ENCODE data around the gene HBS1L. TPM values are rescaled to one million over a fixed set of nuclear protein-coding genes. Genes with fewer than 3 reads are reported as not detected.

HBS1L gene
- total and polyA plus RNA-seq, 4 donors: 32.7 to 89.0 (median 52.2) TPM

GRCh38 chr6:135047336-135047735 lies 7.3 kb downstream of the HBS1L start:
- no peak overlapping the region for H3K4me3 ChIP-seq (ENCODE audit: low read depth in 1 of 3, low read length in 3 of 3)
- H3K36me3 ChIP-seq (ENCODE audit: control insufficient read depth in 4 of 4, insufficient read depth in 3 of 4, low read depth in 1 of 4, low read length in 3 of 4): peaks cover 0 to 13% (median 9%) of the 10 kb centered on the region in 4 donors
- TF ChIP-seq RAD21 (IDR thresholded peaks at IDR 0.05) (no peak), REST (IDR thresholded peaks at IDR 0.05) (no peak), FOXA1 (IDR thresholded peaks at IDR 0.05) (no peak), SP1 (IDR thresholded peaks at IDR 0.05) (no peak), EGR1 (IDR thresholded peaks at IDR 0.05; ENCODE audit: low read depth in 2 of 2) (no peak), CTCF (IDR thresholded peaks at IDR 0.05; ENCODE audit: low read depth, low read length, missing input control) (no peak), GABPA (IDR thresholded peaks at IDR 0.05 in 1 of 2, conservative IDR thresholded peaks at IDR 0.05 in 1 of 2) (no peak)
- WGBS: 95% methylated on average over 4 of the region's 4 CpGs
- peaks cover 0 to 7% (median 3%) of the 10 kb centered on the region in 4 donors for H3K4me1 ChIP-seq (ENCODE audit: control insufficient read depth in 4 of 4, insufficient read depth in 4 of 4, low read length in 3 of 4)
- no peaks in the 10 kb centered on the region for H3K9me3 ChIP-seq (ENCODE audit: control insufficient read depth in 4 of 4, low read length in 3 of 4)
- no peak overlapping the region for H3K9ac ChIP-seq (ENCODE audit: low read depth in 1 of 2, low read length in 2 of 2)
- DNase-seq (ENCODE audit: low spot score): no peak
- H3K27me3 ChIP-seq (ENCODE audit: control insufficient read depth in 4 of 4, insufficient read depth in 4 of 4, low read length in 3 of 4): no peaks in the 10 kb centered on the region
- H3K27ac ChIP-seq (ENCODE audit: low read depth in 1 of 2, low read length in 2 of 2): no peak overlapping the region

GRCh38 chr6:135046912-135047311 lies 7.7 kb downstream of the HBS1L start:
- H3K36me3 ChIP-seq (ENCODE audit: control insufficient read depth in 4 of 4, insufficient read depth in 3 of 4, low read depth in 1 of 4, low read length in 3 of 4): peaks cover 0 to 13% (median 9%) of the 10 kb centered on the region in 4 donors
- no peak overlapping the region for H3K27ac ChIP-seq (ENCODE audit: low read depth in 1 of 2, low read length in 2 of 2)
- 83% methylated on average over 2 of the region's 2 CpGs for WGBS
- TF ChIP-seq REST (IDR thresholded peaks at IDR 0.05) (no peak), HNF4A (conservative IDR thresholded peaks at IDR 0.05) (no peak), JUND (IDR thresholded peaks at IDR 0.05) (no peak), SP1 (IDR thresholded peaks at IDR 0.05) (no peak), EGR1 (IDR thresholded peaks at IDR 0.05; ENCODE audit: low read depth in 2 of 2) (no peak), CTCF (IDR thresholded peaks at IDR 0.05; ENCODE audit: low read depth, low read length, missing input control) (no peak)
- H3K4me1 ChIP-seq (ENCODE audit: control insufficient read depth in 4 of 4, insufficient read depth in 4 of 4, low read length in 3 of 4): peaks cover 0 to 4% (median 1%) of the 10 kb centered on the region in 4 donors
- no peaks in the 10 kb centered on the region for H3K9me3 ChIP-seq (ENCODE audit: control insufficient read depth in 4 of 4, low read length in 3 of 4)
- H3K9ac ChIP-seq (ENCODE audit: low read depth in 1 of 2, low read length in 2 of 2): no peak overlapping the region
- no peak for DNase-seq (ENCODE audit: low spot score)
- H3K27me3 ChIP-seq (ENCODE audit: control insufficient read depth in 4 of 4, insufficient read depth in 4 of 4, low read length in 3 of 4): no peaks in the 10 kb centered on the region
- H3K4me3 ChIP-seq (ENCODE audit: low read depth in 1 of 3, low read length in 3 of 3): no peak overlapping the region

Data from liver (tissue), 9 donors.